Measurements from ENCODE around the gene OR8S1. TPM values are rescaled to one million over a fixed set of nuclear protein-coding genes. Genes with fewer than 3 reads are reported as not detected.

Gene OR8S1
- total and polyA plus RNA-seq, 2 of the 8 experiments (the other 6 are each of a cell fraction or from before 2014, with no cell fraction given), result not detected

DNA sequence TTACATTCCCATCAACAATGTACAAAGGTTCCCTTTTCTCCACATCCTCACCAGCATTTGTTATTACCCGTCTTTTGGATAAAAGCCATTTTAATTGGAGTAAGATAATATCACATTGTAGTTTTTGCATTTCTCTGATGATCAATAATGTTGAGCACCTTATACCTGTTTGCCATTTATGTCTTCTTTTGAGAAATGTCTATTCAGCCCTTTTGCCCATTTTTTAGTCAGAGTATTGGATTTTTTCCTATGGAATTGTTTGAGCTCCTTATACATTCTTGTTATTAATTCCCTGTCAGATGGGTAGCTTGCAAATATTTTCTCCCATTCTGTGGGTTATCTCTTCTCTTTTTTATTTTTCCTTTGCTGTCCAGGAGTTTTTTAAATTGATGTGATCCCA, 10.7 kb upstream of the OR8S1 start:
- H2AK5ac ChIP-seq (ENCODE audit: low read depth, low read length), result no peak overlapping the region
- ChIA-PET CTCF (ENCODE audit: partially characterized antibody) (no interaction called here), POLR2A (ENCODE audit: partially characterized antibody) (no interaction called here)
- H4K91ac ChIP-seq (replicated peaks; ENCODE audit: insufficient read length, low read length), result no peak overlapping the region
- no peak overlapping the region for H2BK12ac ChIP-seq (ENCODE audit: low read depth, low read length)
- H3K36me3 ChIP-seq (ENCODE audit: control insufficient read depth in 2 of 4, insufficient read depth in 4 of 4, low read length in 3 of 4), result no peaks in the 10 kb centered on the region
- H3K4me3 ChIP-seq (ENCODE audit: extremely low read depth in 1 of 4, insufficient read depth in 2 of 4, low read depth in 3 of 4, low read length in 4 of 4), result no peak overlapping the region
- no peak overlapping the region for H3K4me2 ChIP-seq (ENCODE audit: insufficient read depth in 1 of 2, low read depth in 2 of 2, low read length in 2 of 2)
- no peak overlapping the region for H3K56ac ChIP-seq (replicated peaks; ENCODE audit: insufficient read length, low read depth, low read length)
- WGBS, 2 experiments (ENCODE audit: extremely low coverage in 1 of 2, insufficient coverage in 1 of 2, insufficient read length in 1 of 2, insufficient replicate concordance in 2 of 2, low coverage in 1 of 2, low lambda C conversion rate in 2 of 2, missing lambda C conversion rate in 1 of 2), result 85% methylated on average over 1 of the region's 1 CpG; no CpG with 5 or more reads in 1 of the 2 experiments
- no peak overlapping the region for H3K9ac ChIP-seq (replicated peaks in 1 of 4; ENCODE audit: extremely low read depth in 1 of 4, low read depth in 3 of 4, low read length in 3 of 4)
- DNase-seq (ENCODE audit: low read depth in 1 of 2, low spot score in 2 of 2) (no peak), FAIRE-seq (no peak)
- H4K8ac ChIP-seq (ENCODE audit: extremely low read depth, insufficient read depth, low read length), result no peak overlapping the region
- no peak overlapping the region for H3K18ac ChIP-seq (ENCODE audit: extremely low read depth, low read length)
- H3K14ac ChIP-seq (ENCODE audit: insufficient read length), result no peak overlapping the region
- H3K4ac ChIP-seq (replicated peaks; ENCODE audit: insufficient read length, low read depth, low read length), result no peak overlapping the region
- no peaks in the 10 kb centered on the region for H3K4me1 ChIP-seq (replicated peaks in 1 of 4; ENCODE audit: control insufficient read depth in 3 of 4, insufficient read depth in 4 of 4, low read length in 3 of 4)
- no peaks in the 10 kb centered on the region for H3K79me2 ChIP-seq (ENCODE audit: control insufficient read depth in 1 of 2, insufficient read depth in 2 of 2, low read length in 2 of 2)
- H2BK15ac ChIP-seq (ENCODE audit: low read length), result no peak overlapping the region
- H3K23me2 ChIP-seq (ENCODE audit: low read depth, low read length), result no peaks in the 10 kb centered on the region
- no peaks in the 10 kb centered on the region for H3K27me3 ChIP-seq (replicated peaks in 1 of 4; ENCODE audit: control insufficient read depth in 3 of 4, extremely low read depth in 1 of 4, insufficient read depth in 3 of 4, low read length in 3 of 4)
- no peak overlapping the region for H3K27ac ChIP-seq (ENCODE audit: low read depth, low read length)
- H2BK20ac ChIP-seq (ENCODE audit: low read length), result no peak overlapping the region
- no peak overlapping the region for H3K23ac ChIP-seq (ENCODE audit: insufficient read length)
- H3K79me1 ChIP-seq (ENCODE audit: low read depth, low read length), result no peaks in the 10 kb centered on the region
- H4K20me1 ChIP-seq (replicated peaks in 1 of 2; ENCODE audit: control insufficient read depth in 1 of 2, insufficient read depth in 2 of 2, low read length in 2 of 2), result no peaks in the 10 kb centered on the region
- no peak overlapping the region for H4K5ac ChIP-seq (ENCODE audit: insufficient read length, low read depth, low read length)
- H2AFZ ChIP-seq (ENCODE audit: low read length), result no peak overlapping the region
- H2BK120ac ChIP-seq (replicated peaks; ENCODE audit: low read depth, low read length), result no peak overlapping the region
- peaks cover 12 to 26% of the 10 kb centered on the region in 2 experiments for H3K9me3 ChIP-seq (ENCODE audit: insufficient read depth in 2 of 2, low read depth in 1 of 2, low read length in 1 of 2)
- H2BK5ac ChIP-seq (ENCODE audit: low read depth, low read length), result no peak overlapping the region
- TF ChIP-seq SP1 (IDR thresholded peaks at IDR 0.05; ENCODE audit: low read depth, low read length), result no peak
- no peak for TF ChIP-seq EZH2 (IDR thresholded peaks at IDR 0.05; ENCODE audit: low read depth, low read length, severe bottlenecking)
- no peak for TF ChIP-seq BRCA1 (IDR thresholded peaks at IDR 0.05; ENCODE audit: low read depth, low read length)
- no peak for TF ChIP-seq NANOG (IDR thresholded peaks at IDR 0.05; ENCODE audit: insufficient read depth, low read depth, low read length, poor library complexity, severe bottlenecking)
- no peak for TF ChIP-seq POLR2A (IDR thresholded peaks at IDR 0.05; ENCODE audit: control extremely low read depth in 1 of 2, low read depth in 2 of 2, low read length in 2 of 2)
- TF ChIP-seq JUN (IDR thresholded peaks at IDR 0.05; ENCODE audit: low read depth, low read length), result no peak
- no peak for TF ChIP-seq SP2 (IDR thresholded peaks at IDR 0.05; ENCODE audit: low read length)
- TF ChIP-seq GABPA (IDR thresholded peaks at IDR 0.05; ENCODE audit: borderline replicate concordance, insufficient read depth, low read length), result no peak
- TF ChIP-seq KDM5A (IDR thresholded peaks at IDR 0.05; ENCODE audit: low read length), result no peak
- TF ChIP-seq ZNF274 (IDR thresholded peaks at IDR 0.05; ENCODE audit: borderline replicate concordance, extremely low read depth, low read length), result no peak
- no peak for TF ChIP-seq CHD1 (IDR thresholded peaks at IDR 0.05; ENCODE audit: low read depth, low read length)
- TF ChIP-seq, protein P1, sequence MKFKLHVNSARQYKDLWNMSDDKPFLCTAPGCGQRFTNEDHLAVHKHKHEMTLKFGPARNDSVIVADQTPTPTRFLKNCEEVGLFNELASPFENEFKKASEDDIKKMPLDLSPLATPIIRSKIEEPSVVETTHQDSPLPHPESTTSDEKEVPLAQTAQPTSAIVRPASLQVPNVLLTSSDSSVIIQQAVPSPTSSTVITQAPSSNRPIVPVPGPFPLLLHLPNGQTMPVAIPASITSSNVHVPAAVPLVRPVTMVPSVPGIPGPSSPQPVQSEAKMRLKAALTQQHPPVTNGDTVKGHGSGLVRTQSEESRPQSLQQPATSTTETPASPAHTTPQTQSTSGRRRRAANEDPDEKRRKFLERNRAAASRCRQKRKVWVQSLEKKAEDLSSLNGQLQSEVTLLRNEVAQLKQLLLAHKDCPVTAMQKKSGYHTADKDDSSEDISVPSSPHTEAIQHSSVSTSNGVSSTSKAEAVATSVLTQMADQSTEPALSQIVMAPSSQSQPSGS (IDR thresholded peaks at IDR 0.05; ENCODE audit: low read length), result no peak
- no peak for TF ChIP-seq RXRA (IDR thresholded peaks at IDR 0.05; ENCODE audit: insufficient read depth, low read depth, low read length)
- no peak for TF ChIP-seq CHD2 (IDR thresholded peaks at IDR 0.05; ENCODE audit: low read length)
- no peak for TF ChIP-seq SP4 (IDR thresholded peaks at IDR 0.05; ENCODE audit: low read length)

Data from H1 (cell line).